Breast epithelium (tissue), 3 donors: Measurements from ENCODE around the gene CATSPER4.

ENCODE experiments used
- POLR2A ChIP-seq: fragments of 450-650 bp; IDR thresholded peaks from one replicate; pipeline ENCODE4 v1.6.1; 2016; ENCODE audit warnings: antibody characterized with exemption, mild to moderate bottlenecking, moderate library complexity
- TF ChIP-seq, protein P1 (sequence below), 3 donors: fragments of 450-650 bp; IDR thresholded peaks; one replicate each; pipeline ENCODE4 v1.5.1; 2016 to 2017; ENCODE audit warnings: antibody characterized with exemption in 3 of 3, mild to moderate bottlenecking in 3 of 3, moderate library complexity in 3 of 3

GRCh38 chr1:26171084-26172072, 19.0 kb upstream of the CATSPER4 start, which contains the start of gene ZNF593OS:
- TF ChIP-seq, protein P1, sequence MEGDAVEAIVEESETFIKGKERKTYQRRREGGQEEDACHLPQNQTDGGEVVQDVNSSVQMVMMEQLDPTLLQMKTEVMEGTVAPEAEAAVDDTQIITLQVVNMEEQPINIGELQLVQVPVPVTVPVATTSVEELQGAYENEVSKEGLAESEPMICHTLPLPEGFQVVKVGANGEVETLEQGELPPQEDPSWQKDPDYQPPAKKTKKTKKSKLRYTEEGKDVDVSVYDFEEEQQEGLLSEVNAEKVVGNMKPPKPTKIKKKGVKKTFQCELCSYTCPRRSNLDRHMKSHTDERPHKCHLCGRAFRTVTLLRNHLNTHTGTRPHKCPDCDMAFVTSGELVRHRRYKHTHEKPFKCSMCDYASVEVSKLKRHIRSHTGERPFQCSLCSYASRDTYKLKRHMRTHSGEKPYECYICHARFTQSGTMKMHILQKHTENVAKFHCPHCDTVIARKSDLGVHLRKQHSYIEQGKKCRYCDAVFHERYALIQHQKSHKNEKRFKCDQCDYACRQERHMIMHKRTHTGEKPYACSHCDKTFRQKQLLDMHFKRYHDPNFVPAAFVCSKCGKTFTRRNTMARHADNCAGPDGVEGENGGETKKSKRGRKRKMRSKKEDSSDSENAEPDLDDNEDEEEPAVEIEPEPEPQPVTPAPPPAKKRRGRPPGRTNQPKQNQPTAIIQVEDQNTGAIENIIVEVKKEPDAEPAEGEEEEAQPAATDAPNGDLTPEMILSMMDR (IDR thresholded peaks at IDR 0.05): no peak
- TF ChIP-seq POLR2A: no peak
